ENCODE measurements around the gene MRPS30.

- TF ChIP-seq EZH2phosphoT487 (IDR thresholded peaks at IDR 0.05; ENCODE audit: low read depth): no peak
- TF ChIP-seq CTCF (IDR thresholded peaks at IDR 0.05; ENCODE audit: low read depth, low read length): no peak
Observed at GRCh38 chr5:44835693-44836092, 26.9 kb downstream of the MRPS30 start.
